Measurements from ENCODE around the gene RAD51B.

DNA sequence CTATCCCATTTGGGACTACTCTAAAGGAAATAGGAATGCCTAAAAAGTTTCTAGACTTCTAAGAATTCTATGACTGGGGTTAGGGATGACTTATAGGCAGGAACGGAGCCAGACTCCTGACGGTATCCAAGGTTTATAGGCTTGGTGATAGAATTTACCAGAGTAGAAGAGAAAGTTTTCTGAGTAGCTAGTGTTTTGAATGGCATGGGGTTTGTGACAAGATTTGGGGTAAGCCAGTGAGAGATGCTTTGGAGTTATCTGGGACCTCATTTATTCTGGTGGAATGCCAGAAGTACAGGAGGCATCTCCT is 444.6 kb downstream of the RAD51B start:
- TF ChIP-seq, protein P1, sequence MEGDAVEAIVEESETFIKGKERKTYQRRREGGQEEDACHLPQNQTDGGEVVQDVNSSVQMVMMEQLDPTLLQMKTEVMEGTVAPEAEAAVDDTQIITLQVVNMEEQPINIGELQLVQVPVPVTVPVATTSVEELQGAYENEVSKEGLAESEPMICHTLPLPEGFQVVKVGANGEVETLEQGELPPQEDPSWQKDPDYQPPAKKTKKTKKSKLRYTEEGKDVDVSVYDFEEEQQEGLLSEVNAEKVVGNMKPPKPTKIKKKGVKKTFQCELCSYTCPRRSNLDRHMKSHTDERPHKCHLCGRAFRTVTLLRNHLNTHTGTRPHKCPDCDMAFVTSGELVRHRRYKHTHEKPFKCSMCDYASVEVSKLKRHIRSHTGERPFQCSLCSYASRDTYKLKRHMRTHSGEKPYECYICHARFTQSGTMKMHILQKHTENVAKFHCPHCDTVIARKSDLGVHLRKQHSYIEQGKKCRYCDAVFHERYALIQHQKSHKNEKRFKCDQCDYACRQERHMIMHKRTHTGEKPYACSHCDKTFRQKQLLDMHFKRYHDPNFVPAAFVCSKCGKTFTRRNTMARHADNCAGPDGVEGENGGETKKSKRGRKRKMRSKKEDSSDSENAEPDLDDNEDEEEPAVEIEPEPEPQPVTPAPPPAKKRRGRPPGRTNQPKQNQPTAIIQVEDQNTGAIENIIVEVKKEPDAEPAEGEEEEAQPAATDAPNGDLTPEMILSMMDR (IDR thresholded peaks at IDR 0.05), result no peak
- no peak for TF ChIP-seq POLR2A (IDR thresholded peaks at IDR 0.05)
- no peak for TF ChIP-seq POLR2AphosphoS5 (IDR thresholded peaks at IDR 0.05)

Measured in upper lobe of left lung (tissue), 4 donors.